GM21381 (cell line): ENCODE measurements around the gene SERPINB5.
"Not testable (repeated sequence)": the region's sequence is repeated elsewhere in the genome, so short reads cannot be mapped to it uniquely, and the experiment has no call there.

Experiments
- ATAC-seq: cut with Tn5 transposase; IDR thresholded peaks from one replicate; pipeline ENCODE4 v1.9.1; 2021; ENCODE audit warnings: mild to moderate bottlenecking, moderate library complexity; ENCODE audit not compliant: unreplicated experiment

Gene SERPINB5, protein sequence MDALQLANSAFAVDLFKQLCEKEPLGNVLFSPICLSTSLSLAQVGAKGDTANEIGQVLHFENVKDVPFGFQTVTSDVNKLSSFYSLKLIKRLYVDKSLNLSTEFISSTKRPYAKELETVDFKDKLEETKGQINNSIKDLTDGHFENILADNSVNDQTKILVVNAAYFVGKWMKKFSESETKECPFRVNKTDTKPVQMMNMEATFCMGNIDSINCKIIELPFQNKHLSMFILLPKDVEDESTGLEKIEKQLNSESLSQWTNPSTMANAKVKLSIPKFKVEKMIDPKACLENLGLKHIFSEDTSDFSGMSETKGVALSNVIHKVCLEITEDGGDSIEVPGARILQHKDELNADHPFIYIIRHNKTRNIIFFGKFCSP

DNA sequence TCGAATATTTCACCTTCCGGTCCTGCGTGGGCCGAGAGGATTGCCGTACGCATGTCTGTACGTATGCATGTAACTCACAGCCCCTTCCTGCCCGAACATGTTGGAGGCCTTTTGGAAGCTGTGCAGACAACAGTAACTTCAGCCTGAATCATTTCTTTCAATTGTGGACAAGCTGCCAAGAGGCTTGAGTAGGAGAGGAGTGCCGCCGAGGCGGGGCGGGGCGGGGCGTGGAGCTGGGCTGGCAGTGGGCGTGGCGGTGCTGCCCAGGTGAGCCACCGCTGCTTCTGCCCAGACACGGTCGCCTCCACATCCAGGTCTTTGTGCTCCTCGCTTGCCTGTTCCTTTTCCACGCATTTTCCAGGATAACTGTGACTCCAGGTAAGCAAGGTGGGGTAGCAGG is at the start of gene SERPINB5:
Gene SERPINB5, plus strand, starts transcription at position 291 of the 400 bp plus-strand sequence. CDS start 7,471 bp downstream, outside the sequence.
- ATAC-seq, result no peak

DNA sequence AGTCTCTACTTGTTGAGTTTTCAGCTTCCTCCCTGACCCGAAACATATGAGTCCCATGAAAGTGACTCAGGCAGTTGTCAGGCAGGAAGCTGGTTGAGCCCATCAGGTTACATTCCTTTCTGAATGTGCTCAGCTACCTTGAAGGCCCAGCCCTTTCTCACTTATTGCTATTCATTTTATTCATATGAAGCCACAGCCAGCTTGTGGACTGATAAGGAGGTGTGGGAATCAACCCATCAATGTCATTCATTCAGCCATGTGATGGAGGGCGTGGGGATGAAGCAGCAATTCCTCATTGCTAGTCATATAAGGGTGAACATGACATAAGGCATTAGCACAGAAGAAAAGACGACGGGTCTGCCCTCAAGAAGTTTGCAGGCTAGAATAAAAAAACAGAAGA is 49.2 kb upstream of the SERPINB5 start:
- ATAC-seq, result no peak

DNA sequence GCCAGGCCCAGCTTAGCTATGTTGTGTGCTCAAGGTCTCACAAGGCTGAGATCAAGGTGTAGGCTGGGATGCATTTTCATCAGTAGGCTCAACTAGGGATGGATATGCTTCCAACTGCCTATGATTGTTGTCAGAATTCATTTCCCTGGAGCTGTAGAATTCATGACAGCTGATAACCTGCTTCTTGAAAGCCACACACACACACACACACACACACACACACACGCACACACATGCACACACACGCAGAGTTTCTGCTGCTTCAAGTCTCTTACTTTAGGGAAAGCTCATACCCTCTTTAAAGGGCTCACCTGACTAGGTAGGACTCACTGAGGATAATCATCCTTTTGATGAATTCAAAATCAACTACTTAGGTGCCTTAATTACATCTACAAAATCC is 46.2 kb upstream of the SERPINB5 start:
- no peak for ATAC-seq

DNA sequence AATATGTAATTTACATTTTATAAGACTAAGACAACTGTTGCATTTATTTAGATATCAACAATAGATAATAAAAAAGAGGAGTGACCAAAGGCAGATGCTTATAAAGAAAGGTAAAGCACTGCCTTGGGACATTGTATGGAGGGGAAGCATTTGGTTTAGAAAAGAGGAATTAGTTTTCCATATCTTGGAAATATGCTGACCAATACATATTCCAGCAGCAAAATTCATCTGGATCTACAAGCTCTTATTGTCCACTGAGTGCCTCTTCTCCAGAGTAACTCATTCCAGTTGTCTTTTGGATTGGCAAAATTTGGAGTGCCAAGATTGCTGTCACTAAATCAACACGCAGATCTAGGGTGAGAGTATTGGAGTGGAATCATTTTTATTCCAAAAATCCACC is 45.6 kb upstream of the SERPINB5 start:
- no peak for ATAC-seq

DNA sequence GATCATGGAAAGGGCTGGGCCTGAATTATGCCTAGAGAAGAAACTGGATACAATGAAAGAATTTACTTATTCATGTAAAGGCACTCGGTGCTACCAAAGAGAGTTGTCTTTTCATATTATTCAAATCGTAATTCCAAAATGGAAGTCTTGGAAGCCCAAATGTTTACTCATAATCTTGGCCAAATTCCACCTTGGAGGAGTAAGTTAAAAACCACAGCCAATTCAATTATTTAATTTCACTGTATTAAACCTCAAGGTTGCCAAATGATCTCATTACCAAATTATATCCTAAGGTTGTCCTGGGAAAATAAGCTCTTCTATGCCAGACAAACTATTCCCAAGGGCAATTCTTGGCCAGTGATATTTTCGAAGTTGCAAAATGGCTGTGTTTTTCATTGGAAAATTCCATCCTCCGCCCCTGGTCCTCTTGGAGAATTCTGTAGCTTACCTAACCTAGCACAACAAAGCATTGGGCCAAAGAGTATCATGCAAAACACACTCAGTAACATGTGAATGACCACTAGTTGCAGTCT is 43.4 kb upstream of the SERPINB5 start:
- no peak for ATAC-seq

DNA sequence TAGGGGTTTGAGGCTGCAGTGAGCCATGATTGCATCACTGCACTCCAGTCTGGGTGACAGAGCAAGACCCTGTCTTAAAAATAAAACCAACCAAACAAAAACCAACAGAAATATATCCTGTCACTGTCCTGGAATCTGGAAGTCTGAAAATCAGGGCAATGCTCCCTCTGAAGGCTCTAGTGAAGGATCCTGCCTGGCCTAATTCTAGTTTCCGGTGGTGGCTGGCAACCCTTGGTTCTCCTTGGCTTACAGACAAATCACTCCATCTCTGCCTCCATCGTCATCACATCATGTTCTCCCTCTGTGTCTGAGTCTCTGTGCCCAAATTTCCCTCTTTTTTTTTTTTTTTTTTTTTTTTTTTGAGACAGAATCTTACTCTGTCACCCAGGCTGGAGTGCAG is 38.6 kb upstream of the SERPINB5 start:
- ATAC-seq, result no peak

DNA sequence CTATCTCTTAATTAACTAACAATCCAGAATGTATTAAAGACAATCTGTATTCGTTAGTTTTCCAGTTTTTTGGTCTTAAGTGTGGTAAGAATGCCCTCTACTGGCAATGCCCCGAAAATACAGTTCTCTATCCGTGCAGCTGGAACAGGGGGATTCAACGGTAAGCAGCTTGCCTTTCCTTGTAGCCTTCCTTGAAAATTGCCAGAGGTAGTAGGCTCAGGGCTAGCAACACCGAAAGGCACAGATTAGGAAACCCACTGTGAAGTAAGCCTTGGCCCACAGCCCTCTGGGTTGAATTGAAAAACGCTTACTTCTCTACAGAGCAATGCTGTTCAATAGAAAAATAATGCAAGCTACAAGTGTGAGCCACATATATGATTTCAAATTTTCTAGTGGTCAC is 37.4 kb upstream of the SERPINB5 start:
- ATAC-seq, result no peak

DNA sequence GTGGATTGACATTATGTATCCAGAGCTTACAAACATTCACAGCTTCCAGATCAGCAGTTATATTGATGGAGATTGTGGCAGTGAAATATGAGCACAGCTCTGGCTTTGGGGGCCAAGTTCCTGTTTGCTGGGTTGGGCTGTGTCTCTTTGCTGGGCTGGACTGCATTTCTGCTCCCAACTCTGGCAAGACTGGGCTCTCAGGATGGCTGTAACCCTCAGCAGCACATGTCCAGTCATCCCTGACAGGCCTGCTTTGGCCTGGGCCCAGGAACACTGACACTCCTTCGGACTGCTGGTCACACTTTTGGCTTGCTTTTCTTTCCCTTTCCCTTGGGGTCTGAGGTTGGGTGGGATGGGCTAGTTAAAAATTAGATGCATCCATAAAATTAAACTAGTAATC is 36.5 kb upstream of the SERPINB5 start:
- ATAC-seq, result no peak

DNA sequence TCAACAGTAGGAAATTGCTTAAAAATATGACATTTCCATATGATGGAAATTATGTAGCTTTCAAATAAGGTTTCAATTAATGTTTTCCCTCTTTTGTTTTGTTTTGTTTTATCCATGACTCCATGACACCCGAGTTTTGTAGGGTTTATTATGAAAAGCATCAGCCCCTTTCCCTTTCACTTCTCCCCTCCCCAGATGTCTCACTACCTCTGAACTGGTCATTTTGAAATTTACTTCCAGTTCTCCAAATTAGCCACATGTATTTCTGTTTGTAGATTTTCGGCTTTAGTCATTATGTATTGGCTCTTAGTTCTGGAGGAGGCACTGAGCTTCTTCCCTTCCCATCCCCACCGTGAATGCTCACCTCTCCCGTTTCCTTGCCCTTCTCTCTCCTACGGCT is 35.9 kb upstream of the SERPINB5 start:
- no peak for ATAC-seq

DNA sequence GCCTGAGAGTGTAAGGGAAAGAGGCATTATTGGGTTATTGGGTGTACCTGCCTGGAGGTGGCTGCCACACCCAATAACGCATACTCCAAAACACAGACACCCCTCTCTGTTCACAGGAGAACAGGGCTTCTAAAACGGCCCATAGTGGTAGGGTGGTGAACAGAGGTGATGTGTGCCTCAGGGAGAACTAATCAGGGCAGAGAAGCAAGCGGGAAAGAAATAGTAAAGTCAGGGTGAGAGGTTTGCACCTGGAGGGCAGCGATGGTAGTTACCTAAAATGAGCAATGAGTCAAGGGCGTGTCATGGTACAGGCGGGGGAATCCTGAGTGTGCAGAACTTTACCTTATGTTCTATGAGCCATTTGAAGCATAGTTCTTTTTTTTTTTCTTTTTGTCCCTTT is 32.9 kb upstream of the SERPINB5 start:
- ATAC-seq, result no peak

DNA sequence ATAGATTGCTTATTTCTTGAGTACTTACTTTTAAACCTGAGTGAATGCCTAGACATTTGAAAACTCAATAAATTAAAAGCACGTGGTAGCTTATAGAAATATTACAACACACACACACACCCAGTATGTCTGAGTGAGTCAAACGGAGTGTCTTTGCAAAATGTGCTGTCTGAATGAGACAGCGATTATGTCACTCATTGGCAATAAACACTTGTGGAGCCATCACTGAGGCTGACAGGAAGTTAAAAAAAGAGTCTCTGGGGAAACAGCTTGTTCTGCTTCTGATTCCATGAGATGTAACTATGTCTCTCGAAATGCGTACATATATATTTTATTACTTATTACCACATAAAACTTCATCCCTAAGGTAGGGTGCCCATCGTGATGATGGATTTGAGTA is 32.2 kb upstream of the SERPINB5 start:
- no peak for ATAC-seq

DNA sequence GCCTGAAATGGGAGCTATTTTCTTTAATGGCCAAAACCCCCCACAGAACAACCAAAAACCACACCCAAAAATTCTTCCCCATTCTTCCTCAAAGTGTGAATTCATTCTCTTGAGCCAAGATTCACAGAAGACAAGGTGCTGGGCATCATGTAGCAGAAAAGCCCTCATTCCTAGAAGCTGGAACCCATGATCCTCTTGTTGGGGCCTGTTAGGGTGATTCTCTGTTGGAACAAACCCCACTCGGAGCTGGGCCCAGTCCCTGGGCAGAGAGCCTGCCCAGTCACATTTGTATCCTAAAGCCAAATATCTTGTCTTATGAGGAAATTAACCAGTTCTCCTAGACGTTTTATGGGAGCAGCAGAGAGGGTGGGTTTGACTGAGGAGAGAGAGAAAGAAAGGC is 31.7 kb upstream of the SERPINB5 start:
- ATAC-seq, result no peak

DNA sequence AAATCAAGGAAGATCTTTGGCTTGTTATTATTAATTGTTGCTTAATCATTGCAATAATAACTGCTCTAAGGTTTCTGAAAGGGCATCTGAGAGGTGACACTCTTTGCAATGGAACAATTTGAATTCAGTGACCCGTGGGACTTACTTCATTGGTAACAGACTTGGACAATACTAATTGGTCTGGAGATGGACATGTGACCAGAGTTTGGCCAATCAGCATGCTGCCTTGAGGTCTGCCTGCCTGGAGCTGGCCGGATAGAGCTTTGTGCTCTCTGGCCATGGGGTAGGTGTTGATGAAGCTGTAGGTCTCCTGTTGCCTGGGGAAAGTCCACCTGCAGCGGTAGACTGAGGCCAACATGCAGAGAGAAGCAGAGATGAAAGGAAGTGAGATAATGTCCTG is 30.5 kb upstream of the SERPINB5 start:
- no peak for ATAC-seq

DNA sequence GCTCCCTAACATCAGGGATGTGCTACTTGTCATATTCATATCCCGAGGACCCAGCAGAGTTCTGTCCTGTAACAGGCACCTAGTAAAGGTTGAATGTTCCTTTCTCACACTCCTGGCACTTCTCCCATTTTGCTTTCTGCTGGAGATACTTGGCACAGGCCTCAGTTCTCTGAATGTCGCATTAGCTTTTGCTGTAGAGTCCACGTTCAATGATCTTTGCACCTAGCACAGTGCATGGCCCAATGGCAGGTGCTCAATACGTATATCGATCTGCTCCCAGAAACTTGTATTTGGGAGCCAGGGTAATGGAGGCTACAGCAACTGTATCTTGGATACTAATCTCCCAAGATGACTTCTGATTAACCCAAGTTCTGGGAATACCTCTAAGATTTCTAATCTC is 29.7 kb upstream of the SERPINB5 start:
- no peak for ATAC-seq

DNA sequence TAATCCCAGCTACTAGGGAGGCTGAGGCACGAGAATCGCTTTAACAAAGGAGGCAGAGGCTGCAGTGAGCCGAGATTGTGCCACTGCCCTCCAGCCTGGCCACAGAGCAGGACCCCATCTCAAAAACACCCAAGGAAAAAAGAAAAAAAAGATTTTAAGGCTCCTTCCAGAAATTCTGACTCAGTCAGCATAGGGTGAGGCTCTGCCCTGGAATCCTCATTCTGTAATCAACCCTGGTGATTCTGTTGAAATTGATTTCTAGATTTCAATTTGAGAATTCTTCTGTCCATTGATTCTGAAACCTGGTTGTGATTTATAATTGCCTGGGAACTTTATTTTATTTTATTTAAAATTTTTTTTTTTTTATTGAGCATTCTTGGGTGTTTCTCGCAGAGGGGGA is 27.3 kb upstream of the SERPINB5 start:
- ATAC-seq, result no peak

DNA sequence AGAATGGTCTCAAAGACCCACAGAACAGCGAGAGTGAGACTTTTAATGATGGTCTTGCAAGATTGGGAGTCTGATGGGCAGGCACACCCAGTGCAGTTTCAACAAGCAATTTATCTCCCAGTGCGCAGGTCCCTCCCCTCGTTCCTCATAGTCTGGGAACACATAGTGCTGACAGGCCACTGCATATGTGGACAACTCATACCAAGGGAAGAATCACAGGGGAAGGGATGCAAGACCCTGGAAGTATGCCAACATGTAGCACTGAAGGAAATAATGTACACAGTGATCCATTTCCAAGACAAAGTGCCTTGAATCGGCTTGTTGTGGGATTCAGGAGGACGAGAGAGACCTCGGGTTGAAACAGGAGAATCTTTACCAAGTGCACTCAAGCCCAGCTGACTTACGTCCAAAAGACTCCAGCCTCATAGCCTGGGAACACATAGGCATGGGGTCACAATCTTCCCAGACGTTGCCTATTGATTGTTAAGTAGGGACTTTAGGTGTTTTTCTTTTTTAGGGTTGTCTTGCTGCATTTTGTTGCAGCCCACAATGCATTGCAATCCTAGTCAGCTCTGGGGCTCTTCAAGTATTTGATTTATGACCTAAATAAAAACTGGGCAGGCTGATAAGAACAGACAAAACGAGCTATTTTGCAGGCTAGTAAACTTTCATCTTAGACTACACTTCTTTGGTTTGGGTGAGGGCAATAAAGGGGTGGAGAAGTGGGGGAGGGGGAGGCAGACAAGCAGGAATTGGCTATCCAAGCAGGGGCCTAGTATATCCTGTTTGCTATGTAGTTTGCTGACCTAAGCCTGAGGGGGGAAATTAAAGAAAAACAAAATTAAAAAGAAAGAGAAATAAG is 24.7 kb upstream of the SERPINB5 start:
- ATAC-seq, result no peak

DNA sequence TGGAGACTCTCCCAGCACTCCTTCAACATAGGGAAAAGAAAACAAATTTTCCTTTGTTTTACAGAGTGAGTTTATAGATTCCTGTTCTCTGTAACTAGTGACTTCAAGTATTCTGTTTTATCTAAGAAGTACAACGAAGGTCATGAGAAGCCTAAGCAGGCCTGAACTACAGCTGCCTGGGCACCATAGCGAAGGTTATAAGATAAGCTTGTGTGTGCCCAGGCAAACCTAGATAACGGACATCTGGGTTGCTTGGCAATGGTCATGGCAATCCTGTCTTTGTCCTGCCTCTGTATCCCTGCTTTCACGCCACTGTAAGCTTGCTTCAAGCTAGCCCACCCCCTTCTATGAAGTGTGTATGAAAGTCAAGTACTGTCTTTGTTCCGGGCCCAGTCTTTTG is 24.0 kb upstream of the SERPINB5 start:
- ATAC-seq, result not testable (repeated sequence)

DNA sequence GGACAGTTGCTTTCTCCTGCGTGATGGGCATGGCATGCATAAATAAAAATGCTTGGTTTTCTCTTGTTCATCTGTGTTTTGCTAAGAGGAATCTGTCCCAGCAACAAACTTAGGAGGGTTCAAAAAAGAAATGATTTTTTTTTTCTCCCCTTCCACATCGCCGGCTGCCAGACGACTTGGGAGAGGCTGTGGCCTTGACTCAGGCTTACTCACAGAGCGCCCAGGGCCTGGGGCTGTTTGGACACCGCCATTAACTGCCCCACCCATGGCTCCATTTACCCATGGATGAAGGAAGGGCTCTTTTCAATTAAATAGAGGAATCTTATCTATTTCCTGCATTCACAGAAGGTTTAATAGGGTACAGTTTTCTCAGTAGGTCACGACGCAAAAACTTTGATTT is 22.3 kb upstream of the SERPINB5 start:
- ATAC-seq, result no peak

DNA sequence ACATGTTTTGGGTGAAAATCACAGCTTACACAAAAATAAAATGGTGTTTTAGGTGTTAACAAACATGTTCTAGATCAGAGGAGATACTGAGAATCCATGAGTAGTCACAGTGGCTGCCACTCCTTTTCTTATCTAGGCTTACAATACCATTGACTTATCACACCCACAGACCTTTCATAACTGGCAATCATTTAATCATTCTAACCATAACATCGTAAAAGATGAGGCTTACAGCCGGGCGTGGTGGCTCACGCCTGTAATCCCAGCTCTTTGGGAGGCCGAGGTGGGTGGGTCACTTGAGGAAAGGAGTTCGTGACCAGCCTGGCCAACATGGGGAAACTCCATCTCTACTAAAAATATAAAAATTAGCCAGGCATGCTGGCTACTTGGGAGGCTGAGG is 18.8 kb upstream of the SERPINB5 start:
- ATAC-seq, result no peak

DNA sequence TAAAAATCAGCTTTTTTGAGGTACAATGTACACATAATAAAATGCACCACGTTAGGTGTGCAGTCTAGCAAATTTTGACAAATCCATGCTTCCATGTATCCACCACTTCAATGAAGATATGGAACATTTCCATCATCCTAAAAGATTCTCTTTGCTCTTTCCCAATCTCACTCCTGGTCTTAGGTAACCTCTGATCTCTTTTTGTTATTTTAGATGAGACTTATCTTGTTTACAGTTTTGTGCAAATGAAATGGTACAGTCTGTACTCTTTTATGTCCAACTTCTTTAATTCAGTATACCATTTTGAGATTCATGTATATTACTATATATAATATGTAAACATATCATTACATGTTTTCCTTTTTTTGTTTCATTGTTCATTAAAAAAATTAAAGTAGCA is 16.3 kb upstream of the SERPINB5 start:
- no peak for ATAC-seq

DNA sequence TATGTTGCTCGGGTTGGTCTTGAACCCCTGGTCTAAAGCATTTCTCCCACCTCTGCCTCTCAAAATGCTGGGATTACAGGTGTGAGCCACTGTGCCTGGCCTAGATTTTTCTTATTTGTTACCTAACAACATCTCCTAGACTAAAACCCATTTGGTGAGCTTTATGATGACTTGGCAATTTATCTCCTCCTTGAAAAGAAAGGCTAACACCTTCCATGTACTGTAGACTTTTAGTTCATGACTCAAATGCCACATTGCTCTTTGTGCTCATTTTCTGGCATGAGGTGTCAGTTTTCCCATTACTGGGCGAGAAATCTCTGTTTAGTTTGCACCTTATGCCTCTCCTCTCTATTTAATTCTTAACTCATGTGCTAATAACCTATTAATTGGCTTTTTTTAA is 12.3 kb upstream of the SERPINB5 start:
- no peak for ATAC-seq

DNA sequence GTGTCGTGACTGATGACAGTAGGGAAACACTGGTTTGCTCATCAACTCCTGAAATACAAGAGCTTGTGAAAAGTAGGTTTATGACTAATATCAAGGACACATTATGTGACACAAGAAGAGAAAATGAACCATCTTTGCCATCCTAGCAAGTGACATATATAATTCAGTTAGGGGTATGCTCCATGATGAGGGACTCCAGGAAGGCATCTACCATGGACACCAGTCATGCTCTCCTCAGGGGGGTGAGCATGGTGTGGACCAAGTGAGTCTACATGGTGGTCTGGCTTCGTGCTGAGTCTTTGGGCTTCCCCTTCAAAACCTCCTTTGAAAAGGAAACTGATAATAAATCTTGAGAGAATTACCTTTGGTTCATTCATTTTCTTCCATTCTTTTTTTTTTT is 11.7 kb upstream of the SERPINB5 start:
- ATAC-seq, result no peak
